H7 (cell line): Measurements from ENCODE around the gene DEPDC1B. TPM values are rescaled to one million over a fixed set of nuclear protein-coding genes. Genes with fewer than 3 reads are reported as not detected.
"Not testable (repeated sequence)": the region's sequence is repeated elsewhere in the genome, so short reads cannot be mapped to it uniquely, and the experiment has no call there.

Experiments
- DNase-seq: peaks from one replicate; pipeline ENCODE4 v3.0.0; 2012
- H3K27me3 ChIP-seq: 2 replicates; pipeline ENCODE4 v1.6.0; 2011; ENCODE audit warnings: mild to moderate bottlenecking, low read length; ENCODE audit not compliant: control insufficient read depth, insufficient read depth
- H3K36me3 ChIP-seq: replicated peaks from 2 replicates; pipeline ENCODE4 v1.5.1; 2011; ENCODE audit warnings: low read length; ENCODE audit not compliant: control insufficient read depth, insufficient read depth
- H3K4me3 ChIP-seq: 2 replicates; pipeline ENCODE4 v1.5.1; 2011; ENCODE audit warnings: low read depth, mild to moderate bottlenecking, control low read depth, low read length, moderate library complexity; ENCODE audit not compliant: insufficient read depth
- total RNA-seq: library from RNA; depleted of rRNA; stranded (reverse); fragments of >200 nt; shearing (Covaris generic); gene quantifications from 2 replicates; pipeline ENCODE4 v1.2.3, GENCODE V29; 2014

Gene DEPDC1B
- total RNA-seq, 1 experiment from 2014 or later: 38.7 TPM

- Histone ChIP-seq H3K36me3 (no peaks in the 10 kb centered on the region; the same call in none of the 2 replicates), H3K4me3 (no peak overlapping the region), H3K27me3 (no peaks in the 10 kb centered on the region)
- DNase-seq: no peak
Measured at GRCh38 chr5:60640901-60641300, 59.1 kb downstream of the DEPDC1B start.

- Histone ChIP-seq H3K36me3 (no peaks in the 10 kb centered on the region; the same call in none of the 2 replicates), H3K27me3 (no peaks in the 10 kb centered on the region), H3K4me3 (no peak overlapping the region)
- DNase-seq: no peak
Measured at GRCh38 chr5:60639544-60639943, 60.4 kb downstream of the DEPDC1B start.

GRCh38 chr5:60638300-60638699, 61.7 kb downstream of the DEPDC1B start:
- H3K36me3 ChIP-seq: peaks cover under 1% of the 10 kb centered on the region
- no peaks in the 10 kb centered on the region for H3K27me3 ChIP-seq
- no peak overlapping the region for H3K4me3 ChIP-seq
- DNase-seq: no peak

GRCh38 chr5:60636644-60637043, 63.3 kb downstream of the DEPDC1B start:
- DNase-seq: no peak
- no peaks in the 10 kb centered on the region for H3K27me3 ChIP-seq
- H3K36me3 ChIP-seq: peaks cover 3% of the 10 kb centered on the region
- H3K4me3 ChIP-seq: no peak overlapping the region

GRCh38 chr5:60636001-60636400, 64.0 kb downstream of the DEPDC1B start:
- peaks cover 3% of the 10 kb centered on the region for H3K36me3 ChIP-seq
- H3K27me3 ChIP-seq: no peaks in the 10 kb centered on the region
- DNase-seq: no peak
- H3K4me3 ChIP-seq: no peak overlapping the region

- H3K36me3 ChIP-seq: peaks cover 3% of the 10 kb centered on the region
- H3K27me3 ChIP-seq: no peaks in the 10 kb centered on the region
- no peak overlapping the region for H3K4me3 ChIP-seq
- DNase-seq: no peak
Measured at GRCh38 chr5:60634051-60634450, 65.9 kb downstream of the DEPDC1B start.

- no peak for DNase-seq
- H3K27me3 ChIP-seq: no peaks in the 10 kb centered on the region
- no peak overlapping the region for H3K4me3 ChIP-seq
Measured at GRCh38 chr5:60633341-60633740, 66.6 kb downstream of the DEPDC1B start.

GRCh38 chr5:60632153-60632552, 67.8 kb downstream of the DEPDC1B start:
- no peak for DNase-seq
- Histone ChIP-seq H3K36me3 (peaks cover 3% of the 10 kb centered on the region), H3K27me3 (no peaks in the 10 kb centered on the region), H3K4me3 (no peak overlapping the region)

More at GRCh38 chr5:60633341-60633740, 66.6 kb downstream of the DEPDC1B start:
- H3K36me3 ChIP-seq: peaks cover 3% of the 10 kb centered on the region

GRCh38 chr5:60630836-60631235, 69.1 kb downstream of the DEPDC1B start:
- DNase-seq: no peak
- H3K4me3 ChIP-seq: no peak overlapping the region
- H3K27me3 ChIP-seq: no peaks in the 10 kb centered on the region
- peaks cover 3% of the 10 kb centered on the region for H3K36me3 ChIP-seq

- Histone ChIP-seq H3K36me3 (peaks cover 3% of the 10 kb centered on the region), H3K4me3 (no peak overlapping the region), H3K27me3 (no peaks in the 10 kb centered on the region)
- DNase-seq: no peak
Measured at GRCh38 chr5:60630179-60630578, 69.8 kb downstream of the DEPDC1B start.

GRCh38 chr5:60624875-60625274, 75.1 kb downstream of the DEPDC1B start:
- H3K4me3 ChIP-seq: not testable (repeated sequence)

GRCh38 chr5:60620752-60621151, 79.2 kb downstream of the DEPDC1B start:
- not testable (repeated sequence) for H3K4me3 ChIP-seq, H3K36me3 ChIP-seq, DNase-seq, H3K27me3 ChIP-seq

More at GRCh38 chr5:60624875-60625274, 75.1 kb downstream of the DEPDC1B start:
- not testable (repeated sequence) for H3K36me3 ChIP-seq, H3K27me3 ChIP-seq, DNase-seq

GRCh38 chr5:60613826-60614225, 86.1 kb downstream of the DEPDC1B start:
- no peak for DNase-seq
- Histone ChIP-seq H3K36me3 (no peaks in the 10 kb centered on the region), H3K27me3 (no peaks in the 10 kb centered on the region), H3K4me3 (no peak overlapping the region)

- no peak for DNase-seq
- Histone ChIP-seq H3K27me3 (no peaks in the 10 kb centered on the region), H3K36me3 (no peaks in the 10 kb centered on the region), H3K4me3 (no peak overlapping the region)
Measured at GRCh38 chr5:60611099-60611740, 88.7 kb downstream of the DEPDC1B start.

GRCh38 chr5:60604771-60605170, 95.2 kb downstream of the DEPDC1B start:
- no peak overlapping the region for H3K4me3 ChIP-seq
- peaks cover 1% of the 10 kb centered on the region for H3K36me3 ChIP-seq
- no peak for DNase-seq
- no peaks in the 10 kb centered on the region for H3K27me3 ChIP-seq

- Histone ChIP-seq H3K27me3 (no peaks in the 10 kb centered on the region), H3K4me3 (no peak overlapping the region), H3K36me3 (peaks cover 1% of the 10 kb centered on the region)
- no peak for DNase-seq
Measured at GRCh38 chr5:60598424-60598823, 101.5 kb downstream of the DEPDC1B start.
